Measurements from ENCODE around the gene XYLB.
"Not testable (repeated sequence)": the region's sequence is repeated elsewhere in the genome, so short reads cannot be mapped to it uniquely, and the experiment has no call there.

The XYLB gene

GRCh38 chr3:38315488-38316230 lies 30.9 kb upstream of the XYLB start:
- H3K36me3 Mint-ChIP-seq (ENCODE audit: low read depth), result no peaks in the 10 kb centered on the region
- no peaks in the 10 kb centered on the region for H3K9me3 Mint-ChIP-seq
- no peaks in the 10 kb centered on the region for H3K4me1 Mint-ChIP-seq (ENCODE audit: low read depth)
- H3K27ac Mint-ChIP-seq, result no peak overlapping the region
- no peak overlapping the region for H3K4me3 Mint-ChIP-seq
- no peaks in the 10 kb centered on the region for H3K27me3 Mint-ChIP-seq (ENCODE audit: low read depth)

GRCh38 chr3:38316356-38317191 lies 30.0 kb upstream of the XYLB start:
- H3K27ac Mint-ChIP-seq, result no peak overlapping the region
- H3K9me3 Mint-ChIP-seq, result no peaks in the 10 kb centered on the region
- no peaks in the 10 kb centered on the region for H3K36me3 Mint-ChIP-seq (ENCODE audit: low read depth)
- no peaks in the 10 kb centered on the region for H3K4me1 Mint-ChIP-seq (ENCODE audit: low read depth)
- no peaks in the 10 kb centered on the region for H3K27me3 Mint-ChIP-seq (ENCODE audit: low read depth)
- no peak overlapping the region for H3K4me3 Mint-ChIP-seq

GRCh38 chr3:38317192-38317759 lies 29.3 kb upstream of the XYLB start:
- Mint-ChIP-seq H3K4me1 (ENCODE audit: low read depth) (no peaks in the 10 kb centered on the region), H3K36me3 (ENCODE audit: low read depth) (no peaks in the 10 kb centered on the region), H3K27me3 (ENCODE audit: low read depth) (no peaks in the 10 kb centered on the region), H3K27ac (no peak overlapping the region), H3K4me3 (no peak overlapping the region), H3K9me3 (no peaks in the 10 kb centered on the region)

- peaks cover 4% of the 10 kb centered on the region for H3K27me3 Mint-ChIP-seq (ENCODE audit: low read depth)
- H3K4me3 Mint-ChIP-seq, result no peak overlapping the region
- no peaks in the 10 kb centered on the region for H3K36me3 Mint-ChIP-seq (ENCODE audit: low read depth)
- no peaks in the 10 kb centered on the region for H3K4me1 Mint-ChIP-seq (ENCODE audit: low read depth)
- no peak overlapping the region for H3K27ac Mint-ChIP-seq
- no peaks in the 10 kb centered on the region for H3K9me3 Mint-ChIP-seq
These were observed 27.6 kb upstream of the XYLB start for GRCh38 chr3:38318766-38319671.

- not testable (repeated sequence) for H3K27ac Mint-ChIP-seq; H3K4me3 Mint-ChIP-seq; H3K36me3 Mint-ChIP-seq (ENCODE audit: low read depth); H3K27me3 Mint-ChIP-seq (ENCODE audit: low read depth); H3K4me1 Mint-ChIP-seq (ENCODE audit: low read depth); H3K9me3 Mint-ChIP-seq
These were observed 25.9 kb upstream of the XYLB start for GRCh38 chr3:38320638-38321037.

GRCh38 chr3:38323060-38323459 lies 23.5 kb upstream of the XYLB start:
- H3K27me3 Mint-ChIP-seq (ENCODE audit: low read depth), result peaks cover 5% of the 10 kb centered on the region
- H3K4me3 Mint-ChIP-seq, result no peak overlapping the region

GRCh38 chr3:38325256-38325655 lies 21.3 kb upstream of the XYLB start:
- H3K36me3 Mint-ChIP-seq (ENCODE audit: low read depth), result no peaks in the 10 kb centered on the region
- no peaks in the 10 kb centered on the region for H3K4me1 Mint-ChIP-seq (ENCODE audit: low read depth)
- H3K27me3 Mint-ChIP-seq (ENCODE audit: low read depth), result peaks cover 5% of the 10 kb centered on the region
- H3K9me3 Mint-ChIP-seq, result no peaks in the 10 kb centered on the region
- no peak overlapping the region for H3K27ac Mint-ChIP-seq
- no peak overlapping the region for H3K4me3 Mint-ChIP-seq

More at GRCh38 chr3:38323060-38323459, 23.5 kb upstream of the XYLB start:
- no peaks in the 10 kb centered on the region for H3K4me1 Mint-ChIP-seq (ENCODE audit: low read depth)
- H3K27ac Mint-ChIP-seq, result no peak overlapping the region
- H3K36me3 Mint-ChIP-seq (ENCODE audit: low read depth), result no peaks in the 10 kb centered on the region
- H3K9me3 Mint-ChIP-seq, result no peaks in the 10 kb centered on the region

GRCh38 chr3:38327335-38328009 lies 19.1 kb upstream of the XYLB start:
- Mint-ChIP-seq H3K36me3 (ENCODE audit: low read depth) (no peaks in the 10 kb centered on the region), H3K27ac (no peak overlapping the region), H3K27me3 (ENCODE audit: low read depth) (peaks cover 9% of the 10 kb centered on the region), H3K4me3 (no peak overlapping the region), H3K4me1 (ENCODE audit: low read depth) (no peaks in the 10 kb centered on the region), H3K9me3 (no peaks in the 10 kb centered on the region)

GRCh38 chr3:38331257-38332022 lies 15.1 kb upstream of the XYLB start:
- Mint-ChIP-seq H3K4me3 (no peak overlapping the region), H3K36me3 (ENCODE audit: low read depth) (no peaks in the 10 kb centered on the region), H3K27me3 (ENCODE audit: low read depth) (peaks cover 19% of the 10 kb centered on the region), H3K4me1 (ENCODE audit: low read depth) (no peaks in the 10 kb centered on the region), H3K9me3 (no peaks in the 10 kb centered on the region), H3K27ac (no peak overlapping the region)

- H3K36me3 Mint-ChIP-seq (ENCODE audit: low read depth), result no peaks in the 10 kb centered on the region
- H3K4me3 Mint-ChIP-seq, result no peak overlapping the region
- no peaks in the 10 kb centered on the region for H3K4me1 Mint-ChIP-seq (ENCODE audit: low read depth)
- H3K27me3 Mint-ChIP-seq (ENCODE audit: low read depth), result peaks cover 19% of the 10 kb centered on the region
- H3K27ac Mint-ChIP-seq, result no peak overlapping the region
- no peaks in the 10 kb centered on the region for H3K9me3 Mint-ChIP-seq
These were observed 14.4 kb upstream of the XYLB start for GRCh38 chr3:38332201-38332600.

GRCh38 chr3:38334142-38335055 lies 12.2 kb upstream of the XYLB start:
- Mint-ChIP-seq H3K4me1 (ENCODE audit: low read depth) (no peaks in the 10 kb centered on the region), H3K4me3 (no peak overlapping the region), H3K36me3 (ENCODE audit: low read depth) (no peaks in the 10 kb centered on the region), H3K27me3 (ENCODE audit: low read depth) (peaks cover 24% of the 10 kb centered on the region), H3K9me3 (no peaks in the 10 kb centered on the region), H3K27ac (no peak overlapping the region)

GRCh38 chr3:38335263-38335662 lies 11.3 kb upstream of the XYLB start:
- Mint-ChIP-seq H3K27ac (no peak overlapping the region), H3K27me3 (ENCODE audit: low read depth) (peaks cover 32% of the 10 kb centered on the region)

More at GRCh38 chr3:38335263-38335662, 11.3 kb upstream of the XYLB start:
- H3K4me3 Mint-ChIP-seq, result no peak overlapping the region
- H3K9me3 Mint-ChIP-seq, result no peaks in the 10 kb centered on the region
- H3K36me3 Mint-ChIP-seq (ENCODE audit: low read depth), result no peaks in the 10 kb centered on the region
- H3K4me1 Mint-ChIP-seq (ENCODE audit: low read depth), result no peaks in the 10 kb centered on the region
